GM12873 (cell line): ENCODE measurements around the gene ENTPD3.

Experiments used
- CTCF ChIP-seq: IDR thresholded peaks from 2 replicates; pipeline ENCODE4 v1.5.1; 2012; ENCODE audit warnings: low read depth, mild to moderate bottlenecking, moderate library complexity, low read length, control low read depth; ENCODE audit not compliant: insufficient read depth; ENCODE audit errors: missing control alignments

Gene ENTPD3

GRCh38 chr3:40358454-40358853, 28.5 kb upstream of the ENTPD3 start:
- no peak for TF ChIP-seq CTCF

GRCh38 chr3:40363674-40364073, 23.3 kb upstream of the ENTPD3 start:
- TF ChIP-seq CTCF, result no peak

GRCh38 chr3:40366203-40367162, 20.5 kb upstream of the ENTPD3 start:
- TF ChIP-seq CTCF, result no peak

- TF ChIP-seq CTCF, result no peak
Observed at GRCh38 chr3:40369716-40370115, 17.3 kb upstream of the ENTPD3 start.

GRCh38 chr3:40377822-40378221, 9.2 kb upstream of the ENTPD3 start:
- no peak for TF ChIP-seq CTCF

GRCh38 chr3:40379674-40380306, 7.2 kb upstream of the ENTPD3 start:
- TF ChIP-seq CTCF, result no peak

- TF ChIP-seq CTCF, result no peak
Observed at GRCh38 chr3:40381904-40382616, 4.9 kb upstream of the ENTPD3 start.
